Activated T-cell treated with anti-CD3 and anti-CD28 coated beads, Interleukin-2, amount 50 U/mL, for 72 hours (primary cell): ENCODE results near the gene SOCS3. TPM values are rescaled to one million over a fixed set of nuclear protein-coding genes. Genes with fewer than 3 reads are reported as not detected.
"Not testable (repeated sequence)": the region's sequence is repeated elsewhere in the genome, so short reads cannot be mapped to it uniquely, and the experiment has no call there.

Experiments
- ATAC-seq, 2 donors: fragments of 150-1000 bp; cut with Tn5 transposase; replicated peaks in 1 of 2; 2 replicates each; pipeline ENCODE4 v1.10.0; 2021; ENCODE audit warnings: moderate library complexity in 2 of 2, mild to moderate bottlenecking in 1 of 2
- DNase-seq, 2 donors: peaks; one replicate each; pipeline ENCODE4 v3.0.0; 2021 to 2022; ENCODE audit warnings: mixed read lengths in 1 of 2
- H3K27ac Mint-ChIP-seq: one replicate; pipeline ENCODE4 v1.8.0; 2022; ENCODE audit warnings: mild to moderate bottlenecking, moderate library complexity, mixed read lengths
- H3K27me3 Mint-ChIP-seq: one replicate; pipeline ENCODE4 v1.8.0; 2022; ENCODE audit warnings: low read depth, mixed read lengths
- H3K36me3 Mint-ChIP-seq, 2 donors: one replicate each; pipeline ENCODE4 v1.8.0; 2022; ENCODE audit warnings: mixed read lengths in 2 of 2, mild to moderate bottlenecking in 1 of 2; ENCODE audit not compliant: insufficient read depth in 2 of 2
- H3K4me1 Mint-ChIP-seq: one replicate; pipeline ENCODE4 v1.8.0; 2022; ENCODE audit warnings: low read depth, mixed read lengths
- H3K4me3 Mint-ChIP-seq, 2 donors: one replicate each; pipeline ENCODE4 v1.8.0; 2022; ENCODE audit warnings: mild to moderate bottlenecking in 2 of 2, mixed read lengths in 2 of 2, moderate library complexity in 2 of 2
- H3K9me3 Mint-ChIP-seq, 2 donors: one replicate each; pipeline ENCODE4 v1.8.0; 2022; ENCODE audit warnings: mixed read lengths in 2 of 2
- total RNA-seq, 2 donors: library from RNA; stranded (reverse); gene quantifications; one replicate each; pipeline ENCODE4 v1.2.3, GENCODE V29; 2022

SOCS3 gene
- total RNA-seq, 2 donors from 2014 or later, result 164 to 212 TPM

- Mint-ChIP-seq H3K27ac (no peak overlapping the region), H3K36me3 (no peaks in the 10 kb centered on the region), H3K4me3 (no peak overlapping the region), H3K4me1 (peaks cover 23% of the 10 kb centered on the region), H3K9me3 (no peaks in the 10 kb centered on the region), H3K27me3 (no peaks in the 10 kb centered on the region)
- DNase-seq (no peak), ATAC-seq (no peak)
Measured at GRCh38 chr17:78322327-78322857, 37.5 kb downstream of the SOCS3 start.

- Mint-ChIP-seq H3K4me1 (peaks cover 43% of the 10 kb centered on the region), H3K27ac (no peak overlapping the region), H3K9me3 (no peaks in the 10 kb centered on the region), H3K36me3 (no peaks in the 10 kb centered on the region), H3K27me3 (no peaks in the 10 kb centered on the region), H3K4me3 (no peak overlapping the region)
- ATAC-seq, result no peak
- DNase-seq, result no peak
Measured at GRCh38 chr17:78318843-78319242, 41.0 kb downstream of the SOCS3 start.

DNA sequence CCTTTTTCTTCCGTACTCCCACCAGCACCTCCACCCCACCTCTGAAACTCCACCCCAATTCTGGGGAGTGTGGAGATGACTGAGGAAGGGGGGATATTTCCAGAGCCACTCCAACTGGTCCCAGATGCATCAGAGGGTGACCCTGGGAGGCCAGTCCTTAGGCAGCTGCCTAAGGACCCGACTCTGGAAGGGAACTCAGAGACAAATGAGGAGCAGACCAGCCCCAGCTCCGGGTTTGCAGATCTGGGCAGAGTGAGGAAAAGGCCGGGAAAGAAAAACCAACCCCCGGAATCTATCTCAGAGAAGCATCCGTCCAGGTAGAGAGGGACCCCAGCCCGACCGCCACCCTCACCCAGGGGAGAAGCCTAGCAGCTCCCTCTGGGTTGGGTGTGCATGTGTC is 41.5 kb downstream of the SOCS3 start:
- Mint-ChIP-seq H3K27me3 (no peaks in the 10 kb centered on the region), H3K4me1 (peaks cover 42% of the 10 kb centered on the region), H3K9me3 (no peaks in the 10 kb centered on the region), H3K27ac (no peak overlapping the region), H3K36me3 (no peaks in the 10 kb centered on the region), H3K4me3 (no peak overlapping the region)
- DNase-seq (no peak), ATAC-seq (no peak)

DNA sequence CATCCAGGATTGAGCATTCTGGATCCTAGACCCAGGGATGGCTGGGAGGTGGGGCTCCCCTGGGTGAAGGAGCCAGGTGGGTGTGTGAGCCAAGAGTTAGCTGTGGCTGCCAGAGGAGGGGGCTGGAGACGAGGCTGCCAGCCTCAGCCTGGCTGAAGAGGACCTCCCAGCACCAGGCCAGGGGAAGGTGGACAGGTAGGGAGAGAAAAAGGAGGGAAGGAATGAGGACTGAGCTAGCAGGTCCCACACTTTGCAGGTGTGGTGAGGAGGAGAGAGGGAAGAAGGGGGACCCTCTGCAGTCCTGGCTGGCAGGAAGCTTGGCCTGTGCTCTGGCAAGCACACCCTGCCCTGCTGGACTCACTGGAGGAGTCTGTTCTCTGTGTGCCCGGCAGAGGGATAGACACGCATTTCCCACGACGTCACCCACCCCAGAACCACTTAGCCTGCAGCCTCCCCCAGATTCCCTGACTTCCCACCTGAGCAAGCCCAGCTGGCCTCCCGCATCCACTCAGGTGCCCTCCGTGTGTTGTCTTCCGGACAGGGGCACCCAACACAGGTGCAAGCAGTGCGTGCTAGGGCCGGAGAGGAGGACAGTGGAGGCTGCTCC is 42.0 kb downstream of the SOCS3 start:
- ATAC-seq (no peak), DNase-seq (no peak)
- H3K4me1 Mint-ChIP-seq, result peaks cover 48% of the 10 kb centered on the region
- no peaks in the 10 kb centered on the region for H3K36me3 Mint-ChIP-seq
- no peak overlapping the region for H3K27ac Mint-ChIP-seq
- no peaks in the 10 kb centered on the region for H3K27me3 Mint-ChIP-seq
- H3K9me3 Mint-ChIP-seq, result no peaks in the 10 kb centered on the region
- no peak overlapping the region for H3K4me3 Mint-ChIP-seq

- peak overlapping the region; percentile 63 to 77 for H3K4me3 Mint-ChIP-seq
- H3K36me3 Mint-ChIP-seq, result no peaks in the 10 kb centered on the region
- H3K4me1 Mint-ChIP-seq, result peaks cover 48% of the 10 kb centered on the region
- no peak for DNase-seq
- no peaks in the 10 kb centered on the region for H3K27me3 Mint-ChIP-seq
- H3K27ac Mint-ChIP-seq, result peak overlapping the region; percentile 70
- ATAC-seq, result no peak
- no peaks in the 10 kb centered on the region for H3K9me3 Mint-ChIP-seq
Measured at GRCh38 chr17:78316867-78317789, 42.7 kb downstream of the SOCS3 start.

- peak overlapping the region; percentile 70 for H3K27ac Mint-ChIP-seq
- H3K36me3 Mint-ChIP-seq, result no peaks in the 10 kb centered on the region
- H3K27me3 Mint-ChIP-seq, result no peaks in the 10 kb centered on the region
- DNase-seq (no peak), ATAC-seq (no peak)
- peak overlapping the region; percentile 63 to 77 for H3K4me3 Mint-ChIP-seq
- no peaks in the 10 kb centered on the region for H3K9me3 Mint-ChIP-seq
- H3K4me1 Mint-ChIP-seq, result peaks cover 48% of the 10 kb centered on the region
Measured at GRCh38 chr17:78316115-78316866, 43.6 kb downstream of the SOCS3 start.

- Mint-ChIP-seq H3K27me3 (no peaks in the 10 kb centered on the region), H3K4me1 (peaks cover 48% of the 10 kb centered on the region), H3K27ac (peak overlapping the region; percentile 84), H3K9me3 (no peaks in the 10 kb centered on the region), H3K4me3 (peak overlapping the region; percentile 63 to 64), H3K36me3 (no peaks in the 10 kb centered on the region)
- ATAC-seq (peak; percentile 57 to 58), DNase-seq (peak; percentile 60 to 62)
Measured at GRCh38 chr17:78315355-78316114, 44.3 kb downstream of the SOCS3 start.

DNA sequence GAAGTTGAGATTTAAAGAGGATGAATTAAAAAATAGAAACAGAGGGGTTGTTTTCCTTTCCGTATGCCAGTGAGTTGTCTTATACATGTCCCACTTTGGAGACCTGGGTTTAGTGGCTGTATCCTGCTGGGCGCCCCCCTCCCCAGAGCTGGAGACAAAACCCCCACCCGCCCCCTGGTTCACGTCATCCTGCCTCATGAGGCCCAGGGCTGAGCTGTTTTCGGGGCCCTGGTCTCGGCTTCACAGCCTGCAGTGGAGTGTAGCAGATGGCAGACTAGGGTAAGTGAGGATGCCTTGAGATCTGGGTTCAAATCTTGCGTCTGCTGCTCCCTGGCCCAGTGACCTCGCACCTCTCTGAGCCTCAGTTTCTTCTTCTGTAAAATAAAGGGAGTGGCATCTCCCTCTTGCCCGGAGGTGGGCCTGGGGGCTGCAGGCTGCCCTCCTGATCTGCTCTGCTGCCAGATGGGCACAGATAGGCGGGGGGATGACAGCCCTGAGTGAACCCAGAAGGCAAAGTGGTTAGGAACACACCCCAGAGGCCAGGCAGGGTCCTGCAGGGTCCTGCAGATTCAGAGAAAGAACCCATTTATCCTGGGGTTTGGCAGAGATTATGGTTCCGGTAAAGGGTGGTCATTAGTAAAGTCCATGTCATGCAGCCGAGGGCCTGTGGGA is 45.1 kb downstream of the SOCS3 start:
- H3K27ac Mint-ChIP-seq, result peak overlapping the region; percentile 85
- no peaks in the 10 kb centered on the region for H3K9me3 Mint-ChIP-seq
- peaks cover 48% of the 10 kb centered on the region for H3K4me1 Mint-ChIP-seq
- ATAC-seq (peak in 1 of 2 donors; percentile 10), DNase-seq (peak in 1 of 2 donors; percentile 23)
- no peaks in the 10 kb centered on the region for H3K27me3 Mint-ChIP-seq
- H3K36me3 Mint-ChIP-seq, result no peaks in the 10 kb centered on the region
- H3K4me3 Mint-ChIP-seq, result peak overlapping the region; percentile 63 to 64

DNA sequence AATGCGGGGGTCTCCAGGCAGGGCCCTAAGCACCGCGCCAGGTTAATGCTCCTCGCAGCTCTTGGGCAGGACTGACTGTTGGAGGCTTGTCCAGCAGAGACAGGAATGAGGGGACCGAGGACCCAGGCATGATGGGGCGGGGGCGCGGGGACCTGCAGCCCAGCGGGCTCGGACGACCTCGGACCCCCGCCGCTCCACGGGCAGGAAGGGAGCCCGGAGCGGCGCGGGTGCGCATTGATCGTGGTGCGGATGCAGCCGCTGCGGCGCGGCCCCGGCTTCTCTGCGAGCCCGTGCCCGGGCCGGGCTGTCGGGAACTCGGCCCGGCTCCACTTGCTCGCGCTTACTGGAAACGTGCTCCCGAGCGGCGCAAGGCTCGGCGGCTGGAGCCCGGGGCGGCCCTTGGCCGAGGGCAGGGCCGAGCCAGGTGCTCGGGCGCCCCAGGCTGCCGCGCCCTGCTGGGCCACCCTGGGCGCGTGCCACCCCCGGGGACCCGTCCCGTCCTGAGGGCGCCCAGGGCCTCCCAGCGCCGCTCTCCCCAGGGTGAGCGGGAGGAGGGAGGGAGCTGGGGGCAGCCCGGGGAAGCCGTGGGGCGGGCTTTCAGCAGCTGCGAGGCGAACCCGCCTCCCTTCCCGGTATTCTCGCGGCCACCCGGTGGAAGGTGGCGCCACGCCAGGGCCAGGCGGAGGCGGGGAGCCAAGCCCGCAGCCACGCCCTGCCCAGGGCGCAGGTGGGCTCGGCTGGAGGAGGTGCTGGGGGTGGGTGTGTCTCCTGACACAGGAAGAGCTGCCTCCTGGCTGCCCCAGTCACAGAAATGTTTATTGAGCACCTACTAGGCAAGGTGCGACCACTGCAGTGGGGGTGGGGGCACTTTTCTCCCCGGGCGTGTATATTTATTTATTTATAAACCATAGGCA is 45.9 kb downstream of the SOCS3 start:
- H3K4me1 Mint-ChIP-seq, result peaks cover 48% of the 10 kb centered on the region
- no peaks in the 10 kb centered on the region for H3K27me3 Mint-ChIP-seq
- peak overlapping the region; percentile 85 for H3K27ac Mint-ChIP-seq
- DNase-seq (peak; percentile 71 to 83), ATAC-seq (peak; percentile 74 to 75)
- H3K4me3 Mint-ChIP-seq, result peak overlapping the region; percentile 71 to 75
- no peaks in the 10 kb centered on the region for H3K36me3 Mint-ChIP-seq
- H3K9me3 Mint-ChIP-seq, result no peaks in the 10 kb centered on the region

GRCh38 chr17:78309659-78310255 is 50.1 kb downstream of the SOCS3 start:
- not testable (repeated sequence) for H3K27ac Mint-ChIP-seq, ATAC-seq, DNase-seq, H3K27me3 Mint-ChIP-seq, H3K9me3 Mint-ChIP-seq, H3K4me3 Mint-ChIP-seq, H3K36me3 Mint-ChIP-seq
- H3K4me1 Mint-ChIP-seq, result peaks cover 15% of the 10 kb centered on the region
